Activated naive CD8-positive, alpha-beta T cell treated with anti-CD3 and anti-CD28 coated beads for 36 hours (primary cell): Measurements from ENCODE around the gene MZT2A. TPM values are rescaled to one million over a fixed set of nuclear protein-coding genes. Genes with fewer than 3 reads are reported as not detected.
"Not testable (repeated sequence)": the region's sequence is repeated elsewhere in the genome, so short reads cannot be mapped to it uniquely, and the experiment has no call there.

Experiments used
- DNase-seq: peaks from one replicate; pipeline ENCODE4 v3.0.0; 2021
- H3K27ac Mint-ChIP-seq: one replicate; pipeline ENCODE4 v1.8.0; 2022; ENCODE audit warnings: mild to moderate bottlenecking, moderate library complexity, mixed read lengths
- H3K27me3 Mint-ChIP-seq: one replicate; pipeline ENCODE4 v1.8.0; 2022; ENCODE audit warnings: mild to moderate bottlenecking, mixed read lengths
- H3K36me3 Mint-ChIP-seq: one replicate; pipeline ENCODE4 v1.8.0; 2021; ENCODE audit warnings: mild to moderate bottlenecking, mixed read lengths
- H3K4me1 Mint-ChIP-seq: one replicate; pipeline ENCODE4 v1.8.0; 2021; ENCODE audit warnings: mixed read lengths
- H3K4me3 Mint-ChIP-seq: one replicate; pipeline ENCODE4 v1.8.0; 2022; ENCODE audit warnings: mild to moderate bottlenecking, moderate library complexity, mixed read lengths
- H3K9me3 Mint-ChIP-seq: one replicate; pipeline ENCODE4 v1.8.0; 2022; ENCODE audit warnings: mixed read lengths
- total RNA-seq, 2 experiments: library from RNA; stranded (reverse); gene quantifications; one replicate each; pipeline ENCODE4 v1.2.3, GENCODE V29; 2021

Gene MZT2A
- total RNA-seq, 2 experiments from 2014 or later = 191 to 205 TPM

DNA sequence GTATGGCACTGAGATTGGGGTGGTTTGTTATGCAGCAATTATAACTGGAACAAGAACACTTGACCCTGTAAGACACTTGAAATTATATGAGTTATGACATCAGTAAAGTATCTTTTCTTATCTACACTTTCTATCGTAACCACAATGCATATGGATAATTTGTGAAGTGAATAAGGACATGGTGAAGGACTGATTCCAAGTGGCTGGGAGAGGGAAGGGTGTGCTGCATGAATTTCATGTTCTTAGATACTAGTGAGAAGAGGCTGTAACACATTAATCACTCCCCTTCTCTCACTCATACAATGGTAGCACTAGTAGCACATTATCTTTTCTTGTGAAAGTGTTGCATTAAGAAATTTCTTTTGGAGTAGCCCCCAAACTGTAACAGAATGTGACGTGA, 37.3 kb downstream of the MZT2A start:
- peaks cover 52% of the 10 kb centered on the region for H3K27me3 Mint-ChIP-seq
- not testable (repeated sequence) for H3K4me3 Mint-ChIP-seq, DNase-seq, H3K9me3 Mint-ChIP-seq, H3K27ac Mint-ChIP-seq, H3K4me1 Mint-ChIP-seq, H3K36me3 Mint-ChIP-seq

DNA sequence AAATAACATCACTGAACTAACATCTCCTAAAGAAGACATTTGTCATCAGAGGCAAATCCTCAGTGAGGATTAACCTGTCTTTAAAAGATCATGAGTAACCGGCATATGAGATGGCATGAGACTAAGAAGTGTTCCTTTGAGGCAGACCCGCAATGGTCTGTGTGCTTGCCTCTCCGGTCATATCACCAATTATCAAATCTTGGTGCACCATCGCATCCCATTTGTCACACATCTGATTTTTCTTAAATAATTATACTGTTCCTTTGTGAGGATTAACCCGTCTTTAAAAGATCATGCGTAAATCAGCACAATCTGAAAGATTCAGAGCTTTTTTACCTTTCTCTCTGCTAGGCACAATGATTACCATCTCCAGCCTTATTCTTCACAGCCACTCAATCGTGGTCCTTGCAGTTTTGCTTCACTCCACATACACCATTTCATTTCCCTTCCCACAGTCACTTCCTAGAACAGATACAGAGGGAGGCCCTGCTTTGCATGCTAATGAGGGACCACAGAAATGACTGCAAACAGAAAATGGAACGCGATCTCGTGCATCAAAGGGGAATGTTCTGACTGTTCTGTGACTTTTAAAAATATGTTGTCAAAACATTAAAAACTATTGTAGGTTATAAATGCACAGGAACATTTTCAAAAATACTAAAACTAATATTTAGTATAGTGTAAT, 40.8 kb downstream of the MZT2A start:
- H3K4me3 Mint-ChIP-seq, H3K27ac Mint-ChIP-seq, DNase-seq, H3K36me3 Mint-ChIP-seq, H3K9me3 Mint-ChIP-seq, H3K4me1 Mint-ChIP-seq: not testable (repeated sequence)
- H3K27me3 Mint-ChIP-seq = peaks cover 34% of the 10 kb centered on the region

DNA sequence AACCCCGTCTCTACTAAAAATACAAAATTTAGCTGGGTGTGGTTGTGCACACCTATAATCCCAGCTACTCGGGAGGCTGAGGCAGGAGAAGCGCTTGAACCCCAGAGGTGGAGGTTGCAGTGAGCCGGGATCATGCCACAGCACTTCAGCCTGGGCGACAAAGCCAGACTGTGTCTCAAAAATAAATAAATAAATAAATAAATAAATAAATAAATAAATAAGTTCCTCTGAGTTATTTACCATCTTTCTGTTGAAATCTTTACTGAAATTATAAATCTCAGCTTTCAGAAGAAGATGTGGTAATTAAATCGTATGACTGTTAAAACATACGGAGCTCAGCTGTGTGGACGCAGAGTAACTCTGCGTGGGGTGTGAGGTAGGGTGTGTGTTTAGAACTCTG, 44.2 kb downstream of the MZT2A start:
- not testable (repeated sequence) for H3K4me3 Mint-ChIP-seq, DNase-seq, H3K36me3 Mint-ChIP-seq, H3K4me1 Mint-ChIP-seq, H3K27ac Mint-ChIP-seq, H3K9me3 Mint-ChIP-seq
- peaks cover 18% of the 10 kb centered on the region for H3K27me3 Mint-ChIP-seq

DNA sequence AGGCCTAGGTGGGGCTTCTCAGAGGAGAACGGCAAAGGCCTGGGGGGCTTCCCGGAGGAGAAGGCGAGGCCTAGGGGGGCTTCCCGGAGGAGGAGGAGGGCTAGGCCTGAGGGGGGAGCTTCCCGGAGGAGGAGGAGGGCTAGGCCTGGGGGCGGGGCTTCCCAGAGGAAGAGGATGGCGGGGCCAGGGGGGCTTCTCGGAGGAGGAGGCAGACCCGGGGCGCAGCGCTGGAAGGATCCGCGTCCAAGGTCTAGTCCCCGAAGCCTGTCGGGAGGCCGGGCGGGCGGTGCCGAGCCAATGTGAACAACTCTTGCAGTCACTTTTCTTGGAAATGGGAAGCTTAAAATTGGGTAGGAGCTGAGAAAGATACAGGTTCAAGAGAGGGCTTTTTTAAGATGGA, 46.3 kb downstream of the MZT2A start:
- Mint-ChIP-seq H3K27me3 (peaks cover 18% of the 10 kb centered on the region), H3K36me3 (no peaks in the 10 kb centered on the region), H3K4me1 (peaks cover 6% of the 10 kb centered on the region), H3K27ac (no peak overlapping the region), H3K9me3 (no peaks in the 10 kb centered on the region), H3K4me3 (no peak overlapping the region)
- DNase-seq = no peak

DNA sequence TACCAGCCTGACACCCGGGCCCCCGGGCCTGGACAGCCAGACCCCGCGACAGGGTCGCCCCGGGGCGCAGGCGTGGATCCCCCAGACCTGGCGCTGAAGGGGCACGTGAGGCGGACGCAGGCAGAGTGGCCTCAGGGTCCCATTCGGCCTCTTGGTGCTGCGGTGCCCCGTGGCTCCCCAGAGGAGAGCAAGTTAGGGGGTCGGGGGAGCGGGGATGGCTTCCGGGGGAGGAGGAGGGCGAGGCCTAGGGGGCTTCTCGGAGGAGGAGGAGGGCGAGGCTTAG, 46.7 kb downstream of the MZT2A start:
- not testable (repeated sequence) for DNase-seq, H3K4me3 Mint-ChIP-seq, H3K9me3 Mint-ChIP-seq, H3K36me3 Mint-ChIP-seq, H3K4me1 Mint-ChIP-seq, H3K27ac Mint-ChIP-seq
- H3K27me3 Mint-ChIP-seq = peaks cover 18% of the 10 kb centered on the region

DNA sequence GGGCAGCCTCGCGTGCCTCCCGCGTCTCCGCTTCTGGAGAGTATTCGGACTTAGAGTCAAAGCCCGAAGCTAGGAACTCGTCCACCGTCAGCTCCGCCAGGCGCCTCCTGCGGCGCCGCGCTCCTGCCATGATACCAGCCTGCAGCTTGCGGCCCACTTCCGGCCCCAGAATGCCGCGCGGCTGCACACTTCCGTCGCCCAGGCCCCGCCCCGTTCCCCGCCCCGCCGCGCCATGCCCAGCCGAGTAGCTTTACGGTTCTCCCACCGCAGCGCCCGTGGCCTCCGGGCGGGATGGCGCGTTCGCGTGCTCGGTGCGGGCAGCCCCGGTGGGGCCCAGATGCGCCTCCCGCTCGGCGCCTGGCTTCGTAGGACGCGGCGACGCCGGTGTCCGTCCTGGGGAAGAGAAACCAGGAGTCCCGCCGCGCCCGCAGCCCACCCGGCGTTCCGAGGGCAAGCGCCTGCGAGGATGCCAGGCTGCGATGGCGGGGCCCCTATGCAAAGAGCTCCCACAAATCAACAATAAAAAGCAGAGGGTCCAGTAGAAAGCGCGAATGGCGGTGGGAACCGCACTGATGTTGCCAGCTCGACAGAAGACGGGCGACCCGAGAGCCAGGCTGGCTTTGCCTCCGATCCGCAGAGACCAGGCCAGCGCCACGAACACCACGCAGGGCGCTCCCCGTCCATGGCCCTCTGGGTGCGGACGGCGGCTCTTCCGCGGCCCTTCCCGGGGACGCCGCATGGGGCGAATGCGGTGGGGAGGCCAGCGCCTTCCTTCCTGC, 47.3 kb downstream of the MZT2A start:
- DNase-seq, H3K4me3 Mint-ChIP-seq, H3K36me3 Mint-ChIP-seq: not testable (repeated sequence)

DNA sequence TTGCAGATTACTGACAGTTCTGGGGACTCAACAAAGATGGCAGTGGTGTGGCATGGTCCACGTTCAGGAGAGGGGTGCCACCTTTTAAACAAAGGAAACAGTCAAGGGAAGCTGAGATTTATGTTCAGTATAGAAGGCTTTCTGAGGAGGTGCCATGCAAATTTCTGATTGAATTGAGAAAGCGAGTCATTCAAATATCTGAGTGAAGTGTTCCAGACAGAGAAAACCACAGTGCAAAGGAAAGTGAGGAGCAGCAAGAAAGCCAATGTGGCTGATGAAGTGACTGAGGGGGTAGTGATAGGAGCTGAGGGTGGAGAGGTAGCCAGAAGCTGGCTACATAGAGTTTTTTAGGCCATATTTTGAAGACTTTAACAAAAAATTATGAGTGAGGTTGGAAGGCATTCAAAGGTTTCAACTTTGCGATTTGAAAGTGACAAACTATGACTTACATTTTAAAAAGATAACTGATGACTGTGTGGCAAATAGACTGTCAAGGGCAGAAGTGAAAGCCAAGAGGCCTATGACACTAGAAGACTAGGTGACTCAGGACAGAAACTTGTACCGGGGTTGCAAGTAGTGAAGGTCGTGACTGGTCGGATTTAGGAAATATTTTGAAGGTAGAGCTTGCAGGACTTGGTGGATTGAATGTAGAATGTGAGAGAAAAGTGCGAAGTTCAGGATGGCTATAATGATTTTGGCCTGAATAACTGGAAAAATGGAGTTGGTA, 51.3 kb downstream of the MZT2A start:
- not testable (repeated sequence) for H3K4me3 Mint-ChIP-seq, H3K4me1 Mint-ChIP-seq, H3K27ac Mint-ChIP-seq, H3K9me3 Mint-ChIP-seq, DNase-seq, H3K36me3 Mint-ChIP-seq
- peaks cover 18% of the 10 kb centered on the region for H3K27me3 Mint-ChIP-seq

More for the DNA sequence above, 47.3 kb downstream of the MZT2A start:
- H3K4me1 Mint-ChIP-seq, H3K9me3 Mint-ChIP-seq, H3K27ac Mint-ChIP-seq: not testable (repeated sequence)
- peaks cover 13% of the 10 kb centered on the region for H3K27me3 Mint-ChIP-seq

Other genes with a start within 250 kb of the MZT2A start
- gene RAB6D, start 128.2 kb downstream of the MZT2A start, total RNA-seq = not detected
- gene TUBA3D, start 16.3 kb downstream of the MZT2A start, total RNA-seq = not detected
- 1 to 10 TPM; 7.1 to 8.2 TPM for gene CCDC74A, start 35.5 kb upstream of the MZT2A start, total RNA-seq